WTC11 (cell line): ENCODE measurements around the gene KCNC3.

Experiments used
- CTCF ChIP-seq: fragments of 200-600 bp; IDR thresholded peaks from 2 replicates; pipeline ENCODE4 v1.8.0; 2022; ENCODE audit warnings: antibody characterized with exemption
- FOXJ3 ChIP-seq: sonication (generic); formaldehyde crosslinking; IDR thresholded peaks from 2 replicates; pipeline ENCODE4 v1.9.0; 2021; ENCODE audit warnings: missing genetic modification reagents, mild to moderate bottlenecking, borderline replicate concordance
- KAT7 ChIP-seq: sonication (generic); formaldehyde crosslinking; IDR thresholded peaks from 2 replicates; pipeline ENCODE4 v1.8.1; 2023; ENCODE audit warnings: missing genetic modification reagents, mild to moderate bottlenecking, borderline replicate concordance
- MAX ChIP-seq: sonication (generic); formaldehyde crosslinking; IDR thresholded peaks from 2 replicates; pipeline ENCODE4 v1.8.0; 2022; ENCODE audit warnings: mild to moderate bottlenecking, missing genetic modification reagents
- NFATC4 ChIP-seq: fragments of 250-450 bp; sonication (Bioruptor Pico); IDR thresholded peaks from 2 replicates; pipeline ENCODE4 v1.9.0; 2021; ENCODE audit warnings: mild to moderate bottlenecking
- NFE2L1 ChIP-seq: sonication (generic); formaldehyde crosslinking; IDR thresholded peaks from 2 replicates; pipeline ENCODE4 v1.8.1; 2023; ENCODE audit warnings: missing genetic modification reagents
- NR3C1 ChIP-seq: sonication (generic); formaldehyde crosslinking; conservative IDR thresholded peaks from 2 replicates; pipeline ENCODE4 v1.8.1; 2023; ENCODE audit warnings: low read depth, mild to moderate bottlenecking, missing genetic modification reagents
- TEAD4 ChIP-seq: sonication (generic); formaldehyde crosslinking; IDR thresholded peaks from 2 replicates; pipeline ENCODE4 v1.8.0; 2022; ENCODE audit warnings: mild to moderate bottlenecking, missing genetic modification reagents
- TF ChIP-seq, protein P1 (sequence below): fragments of 250-450 bp; sonication (Bioruptor Pico); IDR thresholded peaks from 2 replicates; pipeline ENCODE4 v2.1.2; 2022; ENCODE audit warnings: mild to moderate bottlenecking, moderate library complexity
- TF ChIP-seq, protein P2 (sequence below): sonication (generic); formaldehyde crosslinking; IDR thresholded peaks from 2 replicates; pipeline ENCODE4 v1.8.1; 2022; ENCODE audit warnings: low read depth, missing genetic modification reagents, borderline replicate concordance
- TF ChIP-seq, protein P3 (sequence below): sonication (generic); formaldehyde crosslinking; IDR thresholded peaks from 2 replicates; pipeline ENCODE4 v1.8.1; 2022; ENCODE audit warnings: missing genetic modification reagents, borderline replicate concordance

DNA sequence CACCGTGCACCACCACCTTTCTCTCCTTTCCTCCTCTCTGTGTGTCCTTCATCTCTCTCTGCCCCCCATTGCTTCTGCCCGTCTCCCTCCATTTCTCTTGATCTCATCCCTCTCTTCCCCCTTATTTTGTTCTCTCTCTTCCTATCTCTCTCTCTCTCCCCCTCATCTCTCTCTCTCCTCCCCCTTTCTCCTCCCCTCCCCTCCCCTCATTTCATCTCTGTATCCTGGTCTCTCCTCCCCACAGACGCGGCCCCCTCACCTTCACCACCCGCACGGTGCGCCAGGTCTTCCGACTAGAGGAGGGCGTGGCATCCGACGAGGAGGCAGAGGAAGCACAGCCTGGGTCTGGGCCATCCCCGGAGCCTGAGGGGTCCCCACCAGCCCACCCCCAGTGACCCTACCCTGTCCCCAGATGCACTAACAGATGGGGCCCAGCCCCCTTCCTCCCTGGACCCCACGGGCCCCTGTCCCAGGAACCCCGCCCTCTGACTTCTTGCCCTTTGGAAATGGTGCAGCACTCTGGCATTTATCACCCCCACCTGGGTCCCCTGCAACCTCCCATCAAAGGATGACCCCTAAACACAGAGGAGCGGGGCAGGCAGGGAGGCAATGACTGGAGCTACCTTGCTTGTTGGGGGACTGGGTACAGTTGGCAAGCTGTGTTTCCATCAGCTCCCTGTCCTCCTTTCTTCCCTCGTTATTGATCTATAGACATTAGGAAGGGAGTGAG lies 19.6 kb downstream of the KCNC3 start:
- TF ChIP-seq, protein P1, sequence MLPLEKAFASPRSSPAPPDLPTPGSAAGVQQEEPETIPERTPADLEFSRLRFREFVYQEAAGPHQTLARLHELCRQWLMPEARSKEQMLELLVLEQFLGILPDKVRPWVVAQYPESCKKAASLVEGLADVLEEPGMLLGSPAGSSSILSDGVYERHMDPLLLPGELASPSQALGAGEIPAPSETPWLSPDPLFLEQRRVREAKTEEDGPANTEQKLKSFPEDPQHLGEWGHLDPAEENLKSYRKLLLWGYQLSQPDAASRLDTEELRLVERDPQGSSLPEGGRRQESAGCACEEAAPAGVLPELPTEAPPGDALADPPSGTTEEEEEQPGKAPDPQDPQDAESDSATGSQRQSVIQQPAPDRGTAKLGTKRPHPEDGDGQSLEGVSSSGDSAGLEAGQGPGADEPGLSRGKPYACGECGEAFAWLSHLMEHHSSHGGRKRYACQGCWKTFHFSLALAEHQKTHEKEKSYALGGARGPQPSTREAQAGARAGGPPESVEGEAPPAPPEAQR (CRISPR knock-in tag), result no peak
- TF ChIP-seq TEAD4, result no peak
- no peak for TF ChIP-seq FOXJ3
- no peak for TF ChIP-seq KAT7 (CRISPR knock-in tag)
- TF ChIP-seq MAX, result no peak
- TF ChIP-seq CTCF, result no peak
- TF ChIP-seq, protein P2, sequence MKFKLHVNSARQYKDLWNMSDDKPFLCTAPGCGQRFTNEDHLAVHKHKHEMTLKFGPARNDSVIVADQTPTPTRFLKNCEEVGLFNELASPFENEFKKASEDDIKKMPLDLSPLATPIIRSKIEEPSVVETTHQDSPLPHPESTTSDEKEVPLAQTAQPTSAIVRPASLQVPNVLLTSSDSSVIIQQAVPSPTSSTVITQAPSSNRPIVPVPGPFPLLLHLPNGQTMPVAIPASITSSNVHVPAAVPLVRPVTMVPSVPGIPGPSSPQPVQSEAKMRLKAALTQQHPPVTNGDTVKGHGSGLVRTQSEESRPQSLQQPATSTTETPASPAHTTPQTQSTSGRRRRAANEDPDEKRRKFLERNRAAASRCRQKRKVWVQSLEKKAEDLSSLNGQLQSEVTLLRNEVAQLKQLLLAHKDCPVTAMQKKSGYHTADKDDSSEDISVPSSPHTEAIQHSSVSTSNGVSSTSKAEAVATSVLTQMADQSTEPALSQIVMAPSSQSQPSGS (CRISPR knock-in tag), result no peak
- no peak for TF ChIP-seq NFATC4 (CRISPR knock-in tag)
- no peak for TF ChIP-seq NFE2L1 (CRISPR knock-in tag)
- no peak for TF ChIP-seq NR3C1 (CRISPR knock-in tag)
- TF ChIP-seq, protein P3, sequence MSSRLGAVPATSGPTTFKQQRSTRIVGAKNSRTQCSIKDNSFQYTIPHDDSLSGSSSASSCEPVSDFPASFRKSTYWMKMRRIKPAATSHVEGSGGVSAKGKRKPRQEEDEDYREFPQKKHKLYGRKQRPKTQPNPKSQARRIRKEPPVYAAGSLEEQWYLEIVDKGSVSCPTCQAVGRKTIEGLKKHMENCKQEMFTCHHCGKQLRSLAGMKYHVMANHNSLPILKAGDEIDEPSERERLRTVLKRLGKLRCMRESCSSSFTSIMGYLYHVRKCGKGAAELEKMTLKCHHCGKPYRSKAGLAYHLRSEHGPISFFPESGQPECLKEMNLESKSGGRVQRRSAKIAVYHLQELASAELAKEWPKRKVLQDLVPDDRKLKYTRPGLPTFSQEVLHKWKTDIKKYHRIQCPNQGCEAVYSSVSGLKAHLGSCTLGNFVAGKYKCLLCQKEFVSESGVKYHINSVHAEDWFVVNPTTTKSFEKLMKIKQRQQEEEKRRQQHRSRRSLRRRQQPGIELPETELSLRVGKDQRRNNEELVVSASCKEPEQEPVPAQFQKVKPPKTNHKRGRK, result no peak
